ENCODE results near the gene GLE1.
"Not testable (repeated sequence)": the region's sequence is repeated elsewhere in the genome, so short reads cannot be mapped to it uniquely, and the experiment has no call there.

The GLE1 gene

GRCh38 chr9:128485414-128485855, 19.1 kb upstream of the GLE1 start:
- Mint-ChIP-seq H3K27me3 (no peaks in the 10 kb centered on the region), H3K4me1 (ENCODE audit: low read depth) (no peaks in the 10 kb centered on the region), H3K36me3 (ENCODE audit: low read depth) (peaks cover 96% of the 10 kb centered on the region), H3K9me3 (no peaks in the 10 kb centered on the region), H3K27ac (peak overlapping the region; percentile 26), H3K4me3 (no peak overlapping the region)
- DNase-seq = no peak

GRCh38 chr9:128486201-128486600, 18.3 kb upstream of the GLE1 start:
- no peak overlapping the region for H3K4me3 Mint-ChIP-seq
- no peaks in the 10 kb centered on the region for H3K27me3 Mint-ChIP-seq
- peaks cover 94% of the 10 kb centered on the region for H3K36me3 Mint-ChIP-seq (ENCODE audit: low read depth)
- no peaks in the 10 kb centered on the region for H3K4me1 Mint-ChIP-seq (ENCODE audit: low read depth)
- no peak overlapping the region for H3K27ac Mint-ChIP-seq
- DNase-seq = no peak
- H3K9me3 Mint-ChIP-seq = no peaks in the 10 kb centered on the region

- Mint-ChIP-seq H3K27ac (no peak overlapping the region), H3K4me1 (ENCODE audit: low read depth) (peaks cover 2% of the 10 kb centered on the region)
These were observed 11.1 kb upstream of the GLE1 start for GRCh38 chr9:128493424-128493823.

GRCh38 chr9:128494108-128494745, 10.3 kb upstream of the GLE1 start:
- Mint-ChIP-seq H3K27me3 (no peaks in the 10 kb centered on the region), H3K4me1 (ENCODE audit: low read depth) (peaks cover 2% of the 10 kb centered on the region), H3K27ac (peak overlapping the region; percentile 47), H3K9me3 (no peaks in the 10 kb centered on the region), H3K4me3 (no peak overlapping the region), H3K36me3 (ENCODE audit: low read depth) (peaks cover 86% of the 10 kb centered on the region)
- no peak for DNase-seq

More at GRCh38 chr9:128493424-128493823, 11.1 kb upstream of the GLE1 start:
- H3K9me3 Mint-ChIP-seq = no peaks in the 10 kb centered on the region
- H3K36me3 Mint-ChIP-seq (ENCODE audit: low read depth) = peaks cover 86% of the 10 kb centered on the region
- no peak overlapping the region for H3K4me3 Mint-ChIP-seq
- H3K27me3 Mint-ChIP-seq = no peaks in the 10 kb centered on the region
- DNase-seq = no peak

- Mint-ChIP-seq H3K27me3 (no peaks in the 10 kb centered on the region), H3K27ac (peak overlapping the region; percentile 47), H3K4me3 (no peak overlapping the region), H3K4me1 (ENCODE audit: low read depth) (peaks cover 2% of the 10 kb centered on the region), H3K36me3 (ENCODE audit: low read depth) (peaks cover 86% of the 10 kb centered on the region), H3K9me3 (no peaks in the 10 kb centered on the region)
- no peak for DNase-seq
These were observed 9.8 kb upstream of the GLE1 start for GRCh38 chr9:128494746-128495129.

GRCh38 chr9:128495296-128495695, 9.2 kb upstream of the GLE1 start:
- Mint-ChIP-seq H3K36me3 (ENCODE audit: low read depth) (peaks cover 86% of the 10 kb centered on the region), H3K27me3 (no peaks in the 10 kb centered on the region), H3K27ac (no peak overlapping the region), H3K9me3 (no peaks in the 10 kb centered on the region), H3K4me3 (no peak overlapping the region), H3K4me1 (ENCODE audit: low read depth) (peaks cover 2% of the 10 kb centered on the region)
- no peak for DNase-seq

GRCh38 chr9:128495804-128496417, 8.6 kb upstream of the GLE1 start:
- Mint-ChIP-seq H3K4me1 (ENCODE audit: low read depth) (peaks cover 2% of the 10 kb centered on the region), H3K27me3 (no peaks in the 10 kb centered on the region), H3K9me3 (no peaks in the 10 kb centered on the region), H3K27ac (no peak overlapping the region), H3K36me3 (ENCODE audit: low read depth) (peaks cover 88% of the 10 kb centered on the region), H3K4me3 (no peak overlapping the region)
- no peak for DNase-seq

- H3K36me3 Mint-ChIP-seq (ENCODE audit: low read depth) = peaks cover 89% of the 10 kb centered on the region
- H3K4me1 Mint-ChIP-seq (ENCODE audit: low read depth) = peaks cover 2% of the 10 kb centered on the region
- no peaks in the 10 kb centered on the region for H3K9me3 Mint-ChIP-seq
- H3K27me3 Mint-ChIP-seq = no peaks in the 10 kb centered on the region
- DNase-seq = no peak
- H3K4me3 Mint-ChIP-seq = no peak overlapping the region
- H3K27ac Mint-ChIP-seq = no peak overlapping the region
These were observed 6.5 kb upstream of the GLE1 start for GRCh38 chr9:128497824-128498610.

- no peaks in the 10 kb centered on the region for H3K9me3 Mint-ChIP-seq
- DNase-seq = no peak
- H3K36me3 Mint-ChIP-seq (ENCODE audit: low read depth) = peaks cover 90% of the 10 kb centered on the region
- H3K27me3 Mint-ChIP-seq = no peaks in the 10 kb centered on the region
- H3K27ac Mint-ChIP-seq = no peak overlapping the region
- H3K4me3 Mint-ChIP-seq = no peak overlapping the region
- peaks cover 8% of the 10 kb centered on the region for H3K4me1 Mint-ChIP-seq (ENCODE audit: low read depth)
These were observed 5.6 kb upstream of the GLE1 start for GRCh38 chr9:128498911-128499310.

GRCh38 chr9:128499920-128500319, 4.6 kb upstream of the GLE1 start:
- Mint-ChIP-seq H3K27ac (no peak overlapping the region), H3K4me1 (ENCODE audit: low read depth) (peaks cover 8% of the 10 kb centered on the region), H3K4me3 (no peak overlapping the region), H3K9me3 (no peaks in the 10 kb centered on the region), H3K36me3 (ENCODE audit: low read depth) (peaks cover 84% of the 10 kb centered on the region), H3K27me3 (no peaks in the 10 kb centered on the region)
- no peak for DNase-seq

GRCh38 chr9:128503415-128503825, 1.1 kb upstream of the GLE1 start:
- peak overlapping the region; percentile 40 for H3K27ac Mint-ChIP-seq
- H3K4me1 Mint-ChIP-seq (ENCODE audit: low read depth) = peaks cover 22% of the 10 kb centered on the region
- H3K27me3 Mint-ChIP-seq, DNase-seq, H3K9me3 Mint-ChIP-seq: not testable (repeated sequence)
- H3K36me3 Mint-ChIP-seq (ENCODE audit: low read depth) = peaks cover 62% of the 10 kb centered on the region
- peak overlapping the region; percentile 20 for H3K4me3 Mint-ChIP-seq

- Mint-ChIP-seq H3K27ac (no peak overlapping the region), H3K4me1 (ENCODE audit: low read depth) (peaks cover 27% of the 10 kb centered on the region), H3K4me3 (peak overlapping the region; percentile 98), H3K27me3 (no peaks in the 10 kb centered on the region), H3K36me3 (ENCODE audit: low read depth) (peaks cover 62% of the 10 kb centered on the region), H3K9me3 (no peaks in the 10 kb centered on the region)
- DNase-seq = no peak
These were observed 649 bp upstream of the GLE1 start for GRCh38 chr9:128503870-128504269.

GRCh38 chr9:128505414-128505765, 871 bp downstream of the GLE1 start:
- H3K36me3 Mint-ChIP-seq (ENCODE audit: low read depth) = peaks cover 62% of the 10 kb centered on the region
- H3K4me3 Mint-ChIP-seq = peak overlapping the region; percentile 98
- no peak for DNase-seq
- H3K4me1 Mint-ChIP-seq (ENCODE audit: low read depth) = peaks cover 32% of the 10 kb centered on the region
- no peaks in the 10 kb centered on the region for H3K27me3 Mint-ChIP-seq
- H3K27ac Mint-ChIP-seq = peak overlapping the region; percentile 99
- H3K9me3 Mint-ChIP-seq = no peaks in the 10 kb centered on the region

- Mint-ChIP-seq H3K36me3 (ENCODE audit: low read depth) (peaks cover 59% of the 10 kb centered on the region), H3K27ac (peak overlapping the region; percentile 71), H3K4me3 (peak overlapping the region; percentile 98), H3K4me1 (ENCODE audit: low read depth) (peaks cover 32% of the 10 kb centered on the region)
- H3K9me3 Mint-ChIP-seq, H3K27me3 Mint-ChIP-seq, DNase-seq: not testable (repeated sequence)
These were observed 1.4 kb downstream of the GLE1 start for GRCh38 chr9:128505906-128506305.

GRCh38 chr9:128512820-128513219, 8.3 kb downstream of the GLE1 start:
- Mint-ChIP-seq H3K27me3 (no peaks in the 10 kb centered on the region), H3K9me3 (no peaks in the 10 kb centered on the region), H3K4me3 (no peak overlapping the region), H3K4me1 (ENCODE audit: low read depth) (peaks cover 22% of the 10 kb centered on the region), H3K36me3 (ENCODE audit: low read depth) (peaks cover 78% of the 10 kb centered on the region), H3K27ac (peak overlapping the region; percentile 26)
- DNase-seq = no peak

Measured in activated T-cell treated with anti-CD3 and anti-CD28 coated beads, Interleukin-2, amount 50 U/mL, for 24 hours (primary cell).